NOMO-1 treated with DMSO at 0.1 percent for 48 hours (cell line): ENCODE data around the gene FTCD.
"Not testable (repeated sequence)": the region's sequence is repeated elsewhere in the genome, so short reads cannot be mapped to it uniquely, and the experiment has no call there.

Source experiments
- DNase-seq: peaks from one replicate; lab custom pipeline; 2025; ENCODE audit not compliant: unreplicated experiment; lab: John Stamatoyannopoulos, UW

FTCD gene

DNA sequence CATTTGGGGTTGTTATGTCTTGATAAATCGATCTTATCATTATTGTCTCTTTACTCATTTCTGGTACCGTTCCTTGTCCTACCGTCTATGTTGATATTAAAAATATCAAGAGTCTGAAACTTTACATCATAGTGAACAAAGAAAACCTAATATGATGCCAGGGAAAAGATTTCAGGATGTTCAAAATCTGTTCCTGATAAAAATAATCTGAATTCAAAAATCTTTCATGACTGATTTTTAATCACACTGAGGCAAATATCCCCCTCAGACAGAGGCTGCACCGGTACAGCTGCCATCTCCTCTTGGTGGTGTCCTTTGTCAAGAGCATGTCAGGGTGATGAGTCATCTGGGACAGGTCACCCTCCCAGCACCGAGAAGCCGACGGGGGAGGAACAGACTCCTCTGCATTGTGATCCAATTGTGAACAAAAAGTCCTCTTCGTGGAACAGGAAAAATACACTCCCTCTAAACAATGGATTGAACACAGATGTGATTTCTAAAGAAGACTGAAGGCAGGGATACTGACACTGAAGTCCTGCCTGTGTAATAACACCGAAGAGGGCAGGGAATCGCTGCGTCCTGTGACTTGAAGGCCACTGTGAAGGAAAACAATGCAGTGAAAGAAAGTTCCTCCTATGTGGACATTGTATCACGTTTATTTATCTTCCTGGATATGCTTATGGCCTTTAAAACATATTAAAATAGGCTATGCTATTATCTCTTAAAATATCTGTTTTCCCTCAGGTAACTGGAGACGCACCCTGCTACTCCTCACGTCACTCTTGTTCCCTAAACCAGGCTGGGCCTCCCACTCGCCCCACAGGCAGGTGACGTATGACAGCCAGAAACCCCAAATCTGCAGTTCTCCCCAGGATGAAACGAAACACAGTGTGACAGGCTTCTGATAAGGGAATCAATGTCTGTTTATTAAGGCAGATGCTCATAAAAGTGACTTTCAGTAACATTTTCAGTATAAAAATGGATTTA, 33.1 kb upstream of the FTCD start:
- DNase-seq = no peak

DNA sequence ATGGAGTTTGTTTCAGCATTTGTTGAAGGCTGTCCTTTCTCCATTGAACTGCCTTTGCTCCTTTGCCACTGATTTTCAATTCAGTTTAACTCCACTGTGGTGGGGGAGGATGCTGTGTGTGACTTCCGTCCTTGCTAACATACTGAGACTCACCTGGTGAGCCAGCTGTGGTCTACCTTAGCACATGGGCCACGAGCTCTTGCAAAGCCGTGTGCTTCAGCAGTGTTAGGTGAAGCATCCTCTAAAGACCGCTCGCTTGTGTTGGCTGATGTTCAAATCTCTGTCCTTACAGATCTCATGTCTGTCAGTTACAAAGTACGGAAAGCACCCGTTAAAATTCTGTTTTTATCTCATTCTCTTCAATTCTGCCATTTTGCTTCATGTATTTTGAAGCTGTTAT, 32.4 kb upstream of the FTCD start:
- DNase-seq = no peak

DNA sequence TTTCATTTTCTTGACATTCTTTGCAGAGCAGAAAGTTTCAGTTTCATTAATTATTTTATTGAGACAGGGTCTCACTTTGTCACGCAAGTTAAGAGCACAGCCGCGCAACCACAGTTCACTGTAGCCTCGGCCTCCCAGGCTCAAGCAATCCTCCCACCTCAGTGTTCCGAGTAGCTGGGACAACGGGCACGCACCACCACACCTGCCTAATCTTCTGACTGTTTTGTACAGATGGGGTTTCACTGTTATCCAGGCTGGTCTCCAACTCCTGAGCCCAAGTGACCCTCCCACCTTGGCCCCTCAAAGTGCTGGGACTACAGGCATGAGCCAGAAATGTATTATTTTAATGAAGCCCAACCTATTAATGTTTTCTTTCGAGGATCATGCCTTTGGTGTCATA, 31.9 kb upstream of the FTCD start:
- no peak for DNase-seq

DNA sequence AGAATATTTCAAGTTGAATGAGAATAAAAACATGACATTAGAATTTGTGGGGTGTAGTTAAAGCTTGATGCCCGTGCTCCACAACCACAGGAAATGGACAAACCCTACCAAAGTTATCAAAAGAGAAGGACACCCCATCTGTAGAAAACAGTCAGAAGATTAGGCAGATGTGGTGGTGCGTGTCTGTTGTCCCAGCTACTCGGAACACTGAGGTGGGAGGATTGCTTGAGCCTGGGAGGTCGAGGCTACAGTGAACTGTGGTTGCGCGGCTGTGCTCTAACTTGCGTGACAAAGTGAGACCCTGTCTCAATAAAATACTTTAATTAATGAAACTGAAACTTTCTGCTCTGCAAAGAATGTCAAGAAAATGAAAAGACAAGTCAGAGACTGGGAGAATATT, 30.3 kb upstream of the FTCD start:
- no peak for DNase-seq

DNA sequence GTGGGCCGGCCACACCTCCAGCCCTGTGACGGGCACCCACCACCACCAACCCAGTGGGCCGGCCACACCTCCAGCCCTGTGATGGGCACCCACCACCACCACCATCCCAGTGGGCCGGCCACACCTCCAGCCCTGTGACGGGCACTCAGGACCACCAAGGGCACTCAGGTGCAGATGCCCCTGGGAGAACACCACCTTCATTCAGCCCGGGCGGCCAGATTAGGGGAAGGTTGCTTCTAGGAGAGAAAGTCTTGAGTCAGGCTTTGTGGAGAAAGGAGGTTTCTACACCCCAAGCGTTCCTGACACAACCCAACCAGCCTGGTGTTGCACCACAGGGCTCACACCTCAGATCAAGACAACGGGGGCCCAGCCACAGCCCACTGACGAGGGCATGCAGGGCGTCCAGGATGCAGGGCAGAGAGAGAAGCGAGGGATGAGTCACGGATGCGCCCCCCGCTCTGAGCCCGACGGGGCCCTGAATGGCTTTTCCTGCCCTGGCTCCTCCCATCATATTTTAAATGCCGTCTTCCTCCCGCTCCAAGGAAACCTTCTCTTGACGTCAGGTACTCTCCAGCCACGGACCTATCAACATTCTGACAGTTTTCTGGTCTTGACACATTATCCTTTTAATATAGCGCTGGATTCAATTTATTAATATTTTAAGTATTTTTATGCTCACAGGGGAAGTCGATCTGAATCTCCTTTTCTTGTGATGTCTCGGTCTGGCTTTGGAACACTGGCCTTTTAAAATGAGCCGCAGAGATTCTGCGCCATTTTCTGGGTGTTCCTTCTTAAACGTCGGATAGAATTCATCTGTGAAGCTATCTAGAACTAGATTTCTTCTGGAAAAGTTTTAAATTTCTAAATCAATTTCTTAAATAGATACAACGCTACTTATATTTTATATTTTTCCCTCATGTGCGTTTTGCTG, 29.5 kb upstream of the FTCD start:
- peak; percentile 92 for DNase-seq

DNA sequence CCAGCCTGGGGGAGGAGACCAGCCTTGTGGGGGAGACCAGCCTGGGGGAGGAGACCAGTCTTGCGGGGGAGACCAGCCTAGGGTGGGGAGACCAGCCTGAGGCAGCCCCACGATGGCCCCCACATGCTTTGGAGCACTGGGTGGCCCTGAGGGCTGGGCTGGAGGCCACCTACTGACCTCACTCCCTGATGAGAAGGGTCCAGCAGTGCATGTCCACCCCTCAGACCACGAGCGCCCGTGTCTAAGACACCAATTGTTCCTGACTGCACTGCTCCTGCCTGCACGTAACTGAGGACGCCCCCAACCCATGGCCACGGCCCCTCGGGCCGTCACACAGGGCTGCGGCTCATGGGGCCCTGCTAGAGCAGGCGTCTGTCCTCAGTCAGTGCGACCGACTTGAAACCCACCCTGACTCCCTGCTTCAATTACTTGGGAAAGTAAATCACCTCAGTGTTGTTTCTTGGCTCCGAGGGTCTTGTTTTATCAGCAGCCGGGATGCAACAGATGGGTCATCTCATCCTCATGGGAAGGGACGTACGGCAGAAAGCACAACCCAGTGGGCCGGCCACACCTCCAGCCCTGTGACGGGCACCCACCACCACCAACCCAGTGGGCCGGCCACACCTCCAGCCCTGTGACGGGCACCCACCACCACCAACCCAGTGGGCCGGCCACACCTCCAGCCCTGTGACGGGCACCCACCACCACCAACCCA, 28.7 kb upstream of the FTCD start, which contains the start of gene SPATC1L:
TSS of gene SPATC1L (minus strand) at position 550 of the 715 bp plus-strand sequence. CDS start 1,643 bp downstream, outside the sequence.
- peak; percentile 52 for DNase-seq

DNA sequence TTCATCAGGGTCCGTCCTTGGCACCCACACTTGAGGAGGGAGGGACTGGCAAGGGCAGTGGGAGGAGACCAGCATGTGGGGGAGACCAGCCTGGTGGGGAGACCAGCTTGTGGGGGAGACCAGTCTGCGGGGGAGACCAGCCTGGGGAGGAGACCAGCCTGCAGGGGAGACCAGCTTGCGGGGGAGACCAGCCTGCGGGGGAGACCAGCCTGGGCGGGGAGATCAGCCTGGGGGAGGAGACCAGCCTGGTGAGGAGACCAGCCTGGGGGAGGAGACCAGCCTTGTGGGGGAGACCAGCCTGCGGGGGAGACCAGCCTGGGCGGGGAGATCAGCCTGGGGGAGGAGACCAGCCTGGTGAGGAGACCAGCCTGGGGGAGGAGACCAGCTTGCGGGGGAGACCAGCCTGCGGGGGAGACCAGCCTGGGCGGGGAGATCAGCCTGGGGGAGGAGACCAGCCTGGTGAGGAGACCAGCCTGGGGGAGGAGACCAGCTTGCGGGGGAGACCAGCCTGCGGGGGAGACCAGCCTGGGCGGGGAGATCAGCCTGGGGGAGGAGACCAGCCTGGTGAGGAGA, 28.0 kb upstream of the FTCD start:
- DNase-seq = not testable (repeated sequence)

DNA sequence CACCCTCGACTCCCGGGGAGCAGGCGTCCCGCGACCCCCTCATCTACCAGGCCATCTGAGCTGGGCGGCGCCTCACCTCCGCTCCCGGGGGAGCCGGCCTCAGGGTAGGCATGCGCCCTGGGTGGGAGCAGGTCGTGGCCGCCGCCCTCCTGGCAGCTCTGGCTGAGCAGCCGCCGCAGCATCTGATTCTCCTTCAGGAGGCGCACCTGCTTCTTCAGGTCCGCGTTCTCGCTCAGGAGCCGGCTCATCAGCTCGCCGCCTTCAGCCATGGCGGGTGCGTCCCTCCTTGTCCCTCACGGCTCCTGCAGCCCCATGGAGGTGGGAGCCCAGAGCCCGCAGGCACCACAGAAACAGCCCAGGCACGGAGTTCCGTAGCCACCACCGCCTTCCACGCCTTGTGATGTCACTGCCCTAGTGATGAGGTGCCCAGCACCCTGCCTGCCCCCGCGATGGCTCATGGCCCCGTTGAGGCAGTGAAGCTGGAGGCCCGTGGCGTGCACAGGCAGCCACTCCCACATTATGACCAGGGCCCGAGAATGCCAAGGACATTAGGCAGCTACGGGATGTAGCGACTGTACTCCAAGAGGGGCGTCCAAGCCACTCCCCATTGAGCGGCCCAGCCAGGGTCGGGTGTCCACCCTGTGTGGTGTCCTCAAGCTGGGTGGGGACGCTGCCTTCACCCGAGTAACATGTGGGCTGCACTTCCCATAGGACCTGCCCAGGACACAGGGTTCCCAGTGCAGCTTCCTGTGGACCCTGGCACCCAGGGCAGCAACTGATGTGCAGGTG, 27.4 kb upstream of the FTCD start:
- DNase-seq = no peak

DNA sequence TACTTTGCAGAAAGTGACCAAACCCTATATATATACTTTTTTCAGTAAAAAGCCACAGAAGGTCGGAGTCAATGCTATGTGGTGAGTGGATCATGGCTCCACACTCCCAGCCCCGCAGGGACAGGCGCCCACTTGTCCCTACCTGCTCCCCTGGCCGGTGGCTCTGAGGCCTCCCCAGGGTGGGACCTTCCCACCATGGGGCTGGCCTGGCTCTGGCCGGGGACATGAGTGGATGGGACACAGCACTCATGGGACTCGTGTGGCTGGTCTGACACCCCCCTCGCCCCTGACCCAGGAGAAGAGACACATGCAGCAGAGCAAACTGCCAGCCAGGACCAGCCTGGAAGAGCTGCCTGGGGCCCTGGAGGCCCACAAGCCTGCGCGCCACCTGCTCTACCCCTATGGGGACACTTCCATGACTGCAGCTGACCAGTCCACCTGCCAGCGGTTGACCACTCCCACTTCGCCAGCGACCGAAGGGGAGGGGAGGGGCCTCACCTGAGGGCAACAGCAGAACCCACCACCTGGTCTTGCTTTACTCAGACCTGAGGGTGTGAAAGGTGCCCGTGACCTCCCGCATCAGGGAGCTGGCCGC, 26.7 kb upstream of the FTCD start:
- no peak for DNase-seq

DNA sequence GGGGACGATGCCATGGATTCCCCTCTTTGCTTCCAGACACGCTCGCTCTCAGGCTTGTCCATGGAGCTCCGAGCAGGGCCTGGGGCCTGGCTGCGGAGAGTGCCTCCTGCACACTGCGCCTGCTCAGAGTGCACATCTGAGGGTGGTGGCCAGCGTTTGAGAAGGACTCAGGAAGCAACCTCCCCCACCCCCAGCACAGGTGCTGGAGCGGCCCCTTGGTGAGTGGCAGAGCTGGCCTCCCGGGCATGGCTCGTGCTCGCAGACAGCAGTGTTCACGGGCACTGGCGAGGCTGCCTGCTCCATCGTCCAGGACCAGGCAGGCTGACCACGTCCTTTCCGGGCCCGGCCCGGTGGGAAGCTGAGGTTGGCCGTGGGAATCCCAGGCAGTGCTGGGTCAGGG, 26.1 kb upstream of the FTCD start:
- DNase-seq = no peak

DNA sequence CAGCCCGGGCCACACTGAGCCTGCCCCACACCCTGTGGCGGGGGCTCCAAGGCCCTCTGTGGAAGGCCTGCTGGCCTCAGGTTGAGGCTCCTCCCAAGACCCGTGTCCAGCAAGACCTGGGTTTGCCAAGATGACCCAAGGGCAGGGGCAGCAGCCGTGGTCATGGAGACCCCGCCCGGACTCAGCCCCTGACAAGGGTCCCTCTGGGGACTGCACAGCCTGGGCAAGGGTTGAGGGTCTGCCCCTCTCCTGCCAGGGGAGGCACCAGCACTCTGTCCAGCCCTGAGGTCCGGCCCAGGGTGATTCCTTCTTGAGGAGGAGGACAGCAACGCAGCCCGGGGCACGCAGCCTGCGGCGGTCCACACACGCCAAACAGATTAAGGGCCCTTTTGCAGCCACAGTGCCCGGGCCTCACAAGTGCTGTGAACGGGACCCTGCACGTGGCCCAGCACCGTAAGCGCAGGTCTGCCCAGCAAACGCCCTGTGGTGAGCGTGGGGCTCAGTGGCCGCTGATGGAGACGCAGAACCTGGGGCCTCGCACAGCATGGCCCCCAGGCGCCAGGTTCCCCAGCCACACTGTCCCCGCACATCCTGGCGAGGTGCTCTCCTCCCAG, 25.5 kb upstream of the FTCD start:
- no peak for DNase-seq

DNA sequence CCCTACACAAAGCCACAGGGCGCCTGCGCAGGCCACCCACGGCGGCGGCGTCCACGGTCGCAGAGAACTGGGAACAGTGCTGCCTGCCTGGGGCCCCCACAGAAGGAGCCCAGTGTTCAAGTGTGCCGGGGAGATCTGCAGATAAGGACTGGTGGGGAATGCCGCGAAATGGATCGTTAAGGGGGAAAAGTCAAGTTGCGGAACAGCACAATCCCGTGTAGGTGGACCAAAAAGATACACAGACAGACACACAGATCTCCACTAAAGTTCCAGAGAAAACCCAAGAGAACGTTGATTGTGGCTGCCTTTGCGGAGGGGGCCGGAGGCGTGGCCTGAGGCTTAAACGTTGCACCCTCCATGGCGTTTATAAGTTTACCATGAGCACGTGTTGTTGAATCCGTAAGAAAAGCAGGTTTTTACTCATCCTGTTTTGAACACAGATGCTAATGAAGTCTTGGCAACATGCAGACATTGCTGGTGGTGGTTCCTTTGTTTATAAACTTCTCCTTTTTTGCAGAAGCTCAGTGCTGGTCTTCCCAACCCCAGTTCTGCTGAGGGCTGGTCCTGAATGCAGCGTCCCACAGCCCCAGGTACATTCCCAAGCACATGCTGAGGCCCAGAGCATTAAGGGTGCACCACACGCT, 24.8 kb upstream of the FTCD start:
- peak; percentile 22 for DNase-seq

DNA sequence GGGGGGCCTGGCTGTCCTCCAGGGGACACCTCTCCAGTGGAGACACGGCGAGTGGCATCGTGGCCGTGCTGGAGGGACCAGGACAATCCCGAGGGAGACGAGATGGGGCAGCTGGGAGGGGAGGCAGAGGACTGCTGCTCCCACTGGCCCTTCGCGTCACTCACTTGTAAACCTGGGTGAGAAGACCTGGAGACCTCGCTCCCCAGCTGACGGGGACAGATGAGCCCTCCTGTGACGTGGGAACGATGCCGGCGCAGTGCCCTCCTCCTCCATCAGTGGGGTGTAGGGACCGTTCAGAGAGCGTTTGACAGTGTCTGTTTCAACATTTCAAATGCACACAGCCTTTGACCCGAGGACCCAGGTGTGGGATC, 24.3 kb upstream of the FTCD start:
- no peak for DNase-seq

DNA sequence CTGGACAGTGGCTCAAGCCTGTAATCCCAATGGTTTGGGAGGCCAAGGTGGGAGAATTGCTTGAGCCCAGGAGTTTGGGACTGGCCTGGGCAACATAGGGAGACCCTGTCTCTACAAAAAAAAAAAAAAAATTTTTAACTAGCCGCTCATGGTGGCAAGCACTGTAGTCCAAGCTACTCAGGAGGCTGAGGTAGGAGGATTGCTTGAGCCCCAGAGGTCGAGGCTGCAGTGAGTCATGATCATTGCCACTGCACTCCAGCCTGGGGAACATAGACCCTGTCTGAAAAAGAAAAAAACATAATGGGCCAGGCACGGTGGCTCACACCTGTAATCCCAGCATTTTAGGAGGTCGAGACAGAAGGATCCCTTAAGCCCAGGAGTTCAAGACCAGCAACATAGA, 23.6 kb upstream of the FTCD start:
- DNase-seq = no peak

DNA sequence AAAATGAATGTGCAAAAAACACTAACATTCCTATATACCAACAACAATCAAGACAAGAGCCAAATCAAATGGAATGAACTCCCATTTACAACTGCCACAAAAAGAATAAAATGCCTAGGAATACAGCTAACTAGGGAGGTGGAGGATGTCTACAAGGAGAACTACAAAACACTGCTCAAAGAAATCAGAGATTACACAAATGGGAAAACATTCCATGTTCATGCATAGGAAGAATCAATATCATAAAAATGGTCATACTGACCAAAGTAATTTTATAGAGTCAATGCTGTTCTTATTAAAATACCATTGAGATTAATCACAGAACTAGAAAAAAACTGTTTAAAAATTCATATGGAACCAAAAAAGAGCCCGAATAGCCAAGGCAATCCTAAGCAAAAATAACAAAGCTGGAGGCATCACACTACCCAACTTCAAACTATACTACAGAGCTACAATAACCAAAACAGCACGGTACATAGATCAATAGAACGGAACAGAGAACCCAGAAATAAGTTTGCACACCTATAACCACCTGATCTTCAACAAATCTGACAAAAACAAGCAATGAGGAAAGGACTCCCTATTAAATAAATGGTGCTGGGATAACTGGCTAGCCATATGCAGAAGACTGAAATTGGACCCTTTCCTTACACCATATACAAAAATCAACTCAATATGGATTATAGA, 21.2 kb upstream of the FTCD start:
- not testable (repeated sequence) for DNase-seq

DNA sequence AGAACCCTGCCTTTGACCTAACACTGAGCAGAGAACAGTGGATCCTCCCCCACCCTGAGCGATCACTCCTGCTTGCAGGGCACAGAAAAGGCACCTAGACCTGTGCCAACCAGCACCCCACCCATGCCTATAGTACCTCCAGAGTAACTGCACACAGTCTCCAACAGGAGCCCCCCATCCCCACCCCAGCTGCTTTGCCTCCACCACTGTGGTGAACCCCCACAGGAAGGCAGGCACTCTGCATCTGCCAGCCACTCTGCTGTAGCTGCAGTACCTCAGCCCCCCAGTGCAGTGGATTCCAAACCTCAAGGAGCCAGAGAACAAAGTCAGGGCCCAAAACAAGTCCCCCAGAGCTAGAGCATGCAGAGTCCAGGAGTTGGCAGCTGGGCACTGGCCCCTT, 18.2 kb upstream of the FTCD start:
- DNase-seq = no peak

DNA sequence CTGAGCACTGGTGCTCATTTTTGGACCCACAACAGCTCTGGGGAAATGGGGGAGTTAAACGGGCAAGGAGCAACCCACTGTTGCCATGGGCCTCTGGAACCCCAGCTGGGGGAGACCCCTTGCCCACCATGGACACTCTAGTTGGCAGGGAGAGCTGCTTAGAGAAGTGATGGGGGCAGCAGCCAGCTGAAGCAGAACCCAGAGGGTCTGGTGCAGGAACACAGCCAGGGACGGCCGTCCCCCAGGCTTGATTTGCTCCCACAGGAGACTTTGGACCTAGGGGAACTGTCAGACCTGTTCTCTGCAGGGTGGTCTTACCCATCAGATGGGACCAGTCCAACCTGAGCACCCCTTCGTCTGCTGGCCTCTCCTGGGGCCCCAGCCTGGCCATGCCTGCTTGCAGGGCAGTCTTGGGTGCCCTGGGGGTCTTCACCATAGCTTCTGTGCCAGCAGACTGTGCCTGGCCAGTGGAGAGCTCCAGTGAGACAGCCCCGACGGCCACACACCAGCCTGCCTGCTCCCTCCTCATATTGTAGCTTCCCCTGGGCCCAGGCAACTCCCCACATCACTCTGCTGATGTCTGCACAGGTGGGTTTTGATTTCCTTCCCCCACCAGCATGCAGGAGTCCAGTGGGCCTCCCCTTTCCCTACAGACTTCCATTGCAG, 17.6 kb upstream of the FTCD start:
- no peak for DNase-seq
